Measurements from ENCODE around the gene CHCHD10. TPM values are rescaled to one million over a fixed set of nuclear protein-coding genes. Genes with fewer than 3 reads are reported as not detected.
A peak's percentile ranks its signal among the peaks of the same experiment; 100 is the strongest.

Gene CHCHD10
- total and polyA plus RNA-seq, 2 of the 13 experiments (the other 11 are each of a cell fraction or from before 2014, with no cell fraction given), result 37.0 to 62.8 TPM

GRCh38 chr22:23784215-23784732 is 16.5 kb upstream of the CHCHD10 start (continued):
- TF ChIP-seq, protein P1, sequence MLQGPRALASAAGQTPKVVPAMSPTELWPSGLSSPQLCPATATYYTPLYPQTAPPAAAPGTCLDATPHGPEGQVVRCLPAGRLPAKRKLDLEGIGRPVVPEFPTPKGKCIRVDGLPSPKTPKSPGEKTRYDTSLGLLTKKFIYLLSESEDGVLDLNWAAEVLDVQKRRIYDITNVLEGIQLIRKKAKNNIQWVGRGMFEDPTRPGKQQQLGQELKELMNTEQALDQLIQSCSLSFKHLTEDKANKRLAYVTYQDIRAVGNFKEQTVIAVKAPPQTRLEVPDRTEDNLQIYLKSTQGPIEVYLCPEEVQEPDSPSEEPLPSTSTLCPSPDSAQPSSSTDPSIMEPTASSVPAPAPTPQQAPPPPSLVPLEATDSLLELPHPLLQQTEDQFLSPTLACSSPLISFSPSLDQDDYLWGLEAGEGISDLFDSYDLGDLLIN (CRISPR knock-in tag; IDR thresholded peaks at IDR 0.05; ENCODE audit: borderline replicate concordance), result no peak
- TF ChIP-seq EED (CRISPR knock-in tag; IDR thresholded peaks at IDR 0.05) (no peak), ZBTB10 (CRISPR knock-in tag; IDR thresholded peaks at IDR 0.05; ENCODE audit: borderline replicate concordance) (no peak), RFXAP (CRISPR knock-in tag; IDR thresholded peaks at IDR 0.05; ENCODE audit: borderline replicate concordance) (no peak)

DNA sequence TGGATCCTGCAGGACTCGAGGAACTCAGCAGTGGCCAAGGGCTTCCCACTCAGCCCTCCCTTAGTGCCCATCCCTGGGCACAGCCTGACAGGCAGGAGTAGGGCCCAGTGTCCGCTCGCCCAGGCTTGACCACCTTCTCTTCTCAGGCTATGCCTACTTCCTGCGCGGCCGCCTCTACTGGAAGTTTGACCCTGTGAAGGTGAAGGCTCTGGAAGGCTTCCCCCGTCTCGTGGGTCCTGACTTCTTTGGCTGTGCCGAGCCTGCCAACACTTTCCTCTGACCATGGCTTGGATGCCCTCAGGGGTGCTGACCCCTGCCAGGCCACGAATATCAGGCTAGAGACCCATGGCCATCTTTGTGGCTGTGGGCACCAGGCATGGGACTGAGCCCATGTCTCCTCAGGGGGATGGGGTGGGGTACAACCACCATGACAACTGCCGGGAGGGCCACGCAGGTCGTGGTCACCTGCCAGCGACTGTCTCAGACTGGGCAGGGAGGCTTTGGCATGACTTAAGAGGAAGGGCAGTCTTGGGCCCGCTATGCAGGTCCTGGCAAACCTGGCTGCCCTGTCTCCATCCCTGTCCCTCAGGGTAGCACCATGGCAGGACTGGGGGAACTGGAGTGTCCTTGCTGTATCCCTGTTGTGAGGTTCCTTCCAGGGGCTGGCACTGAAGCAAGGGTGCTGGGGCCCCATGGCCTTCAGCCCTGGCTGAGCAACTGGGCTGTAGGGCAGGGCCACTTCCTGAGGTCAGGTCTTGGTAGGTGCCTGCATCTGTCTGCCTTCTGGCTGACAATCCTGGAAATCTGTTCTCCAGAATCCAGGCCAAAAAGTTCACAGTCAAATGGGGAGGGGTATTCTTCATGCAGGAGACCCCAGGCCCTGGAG is 15.7 kb upstream of the CHCHD10 start:
- H3K4me1 ChIP-seq (ENCODE audit: insufficient read depth, low read length), result peaks cover 70% of the 10 kb centered on the region
- CTCF ChIA-PET (ENCODE audit: low intra/inter-chr PET ratio, low total read pairs), result no interaction called here
- ATAC-seq, result peak; percentile 22
- FAIRE-seq, result no peak
- 84% methylated on average over 7 of the region's 15 CpGs for WGBS (ENCODE audit: low lambda C conversion rate)
- in situ Hi-C loops (cut with HindIII; ENCODE audit: extremely low pct_ligation_motif_present, low pct_unique_long_range_greater_than_20kb) (loop anchor here (5.0 kb wide), 1 partner anchor 64 kb away; no protein-coding TSS in a partner anchor), intact Hi-C loops (cut with micrococcal nuclease; ENCODE audit: unreplicated experiment) (loop anchor here (1.0 kb wide), 1 partner anchor 9 kb away; no protein-coding TSS in a partner anchor)
- H2AFZ ChIP-seq (ENCODE audit: low read length), result no peak overlapping the region
- peak overlapping the region; percentile 64 for H3K27ac ChIP-seq (ENCODE audit: extremely low read length, insufficient read depth, low read length)
- no peak for DNase-seq (ENCODE audit: low spot score)
- H3K27me3 ChIP-seq (ENCODE audit: control insufficient read depth in 1 of 2, insufficient read depth in 2 of 2, low read length in 2 of 2), result no peaks in the 10 kb centered on the region
- POLR2A ChIA-PET, result interaction anchor here (7.1 kb wide), 1 partner anchor 8 kb away, joined by 201 read pairs; the partner anchor contains the start of gene MMP11
- H3K79me2 ChIP-seq (ENCODE audit: insufficient read depth, low read length), result peaks cover 12% of the 10 kb centered on the region
- 0 out of 2 replicates have a peak overlapping the region, but pooled peaks have one; percentile 23 for H3K9ac ChIP-seq (ENCODE audit: insufficient read depth, low read depth, low read length)
- H4K20me1 ChIP-seq (ENCODE audit: insufficient read depth, low read length), result peaks cover 7% of the 10 kb centered on the region
- no peaks in the 10 kb centered on the region for H3K36me3 ChIP-seq (replicated peaks in 1 of 2; ENCODE audit: control insufficient read depth in 1 of 2, insufficient read depth in 2 of 2, low read length in 2 of 2)
- peak overlapping the region; percentile 76 for H3K4me2 ChIP-seq (ENCODE audit: low read depth, low read length)
- no peaks in the 10 kb centered on the region for H3K9me3 ChIP-seq (ENCODE audit: low read length)
- H3K4me3 ChIP-seq (replicated peaks in 1 of 3; ENCODE audit: insufficient read depth in 1 of 3, low read depth in 2 of 3, low read length in 3 of 3), result peak overlapping the region; percentile 6 to 51 (median 26); a peak in 4 of 6 replicates
- no TSS peak for BruUV-seq (replicated peaks)
- TF ChIP-seq FLYWCH1 (CRISPR knock-in tag; IDR thresholded peaks at IDR 0.05) (no peak), NR2F6 (IDR thresholded peaks at IDR 0.05) (peak; percentile 8; the same call in 1 of the 2 replicates), NR2F6 (CRISPR knock-in tag; IDR thresholded peaks at IDR 0.05) (no peak), NRL (CRISPR knock-in tag; IDR thresholded peaks at IDR 0.05; ENCODE audit: borderline replicate concordance) (0 out of 2 replicates have a peak, but pooled peaks have one; percentile 36), SIN3A (IDR thresholded peaks at IDR 0.05; ENCODE audit: borderline replicate concordance, low read depth, low read length) (0 out of 2 replicates have a peak, but pooled peaks have one; percentile 1), GABPB1 (CRISPR knock-in tag; IDR thresholded peaks at IDR 0.05) (peak; percentile 45; the same call in 1 of the 2 replicates), ZNF232 (CRISPR knock-in tag; IDR thresholded peaks at IDR 0.05; ENCODE audit: borderline replicate concordance) (0 out of 2 replicates have a peak, but pooled peaks have one; percentile 17), TSC22D2 (CRISPR knock-in tag; IDR thresholded peaks at IDR 0.05; ENCODE audit: borderline replicate concordance) (0 out of 2 replicates have a peak, but pooled peaks have one; percentile 5), ZNF672 (CRISPR knock-in tag; IDR thresholded peaks at IDR 0.05) (no peak), KDM2A (CRISPR knock-in tag; IDR thresholded peaks at IDR 0.05; ENCODE audit: borderline replicate concordance, low read depth) (0 out of 2 replicates have a peak, but pooled peaks have one; percentile 23), HDAC1 (CRISPR knock-in tag; IDR thresholded peaks at IDR 0.05) (peak; percentile 16; the same call in 1 of the 2 replicates)
- TF ChIP-seq, protein P2, sequence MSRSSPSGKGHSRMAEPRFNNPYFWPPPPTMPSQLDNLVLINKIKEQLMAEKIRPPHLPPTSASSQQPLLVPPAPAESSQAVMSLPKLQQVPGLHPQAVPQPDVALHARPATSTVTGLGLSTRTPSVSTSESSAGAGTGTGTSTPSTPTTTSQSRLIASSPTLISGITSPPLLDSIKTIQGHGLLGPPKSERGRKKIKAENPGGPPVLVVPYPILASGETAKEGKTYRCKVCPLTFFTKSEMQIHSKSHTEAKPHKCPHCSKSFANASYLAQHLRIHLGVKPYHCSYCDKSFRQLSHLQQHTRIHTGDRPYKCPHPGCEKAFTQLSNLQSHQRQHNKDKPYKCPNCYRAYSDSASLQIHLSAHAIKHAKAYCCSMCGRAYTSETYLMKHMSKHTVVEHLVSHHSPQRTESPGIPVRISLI (CRISPR knock-in tag; IDR thresholded peaks at IDR 0.05; ENCODE audit: borderline replicate concordance), result no peak
